ENCODE data around the gene CYP1A2. TPM values are rescaled to one million over a fixed set of nuclear protein-coding genes. Genes with fewer than 3 reads are reported as not detected.
A peak's percentile ranks its signal among the peaks of the same experiment; 100 is the strongest.

Gene CYP1A2
- total and polyA plus RNA-seq, 4 donors, result 0.05 to 0.57 (median 0.17) TPM; not detected in 1

GRCh38 chr15:74754593-74755215 lies 6.1 kb downstream of the CYP1A2 start:
- H3K9ac ChIP-seq (ENCODE audit: insufficient read depth in 1 of 2, low read length in 2 of 2), result no peak overlapping the region
- 89 to 92% methylated on average over 20 of the region's 20 CpGs for WGBS, 2 donors
- no peak for TF ChIP-seq CTCF (IDR thresholded peaks at IDR 0.05; ENCODE audit: control extremely low read depth, extremely low read depth)

GRCh38 chr15:74758736-74759135 lies 10.1 kb downstream of the CYP1A2 start:
- H3K27me3 ChIP-seq (ENCODE audit: control insufficient read depth in 3 of 3, insufficient read depth in 3 of 3, low read length in 2 of 3), result no peaks in the 10 kb centered on the region
- no peaks in the 10 kb centered on the region for H3K9me3 ChIP-seq (ENCODE audit: control insufficient read depth in 4 of 4, insufficient read depth in 3 of 4, low read length in 3 of 4)
- no peak overlapping the region for H3K4me3 ChIP-seq
- H3K9ac ChIP-seq (ENCODE audit: insufficient read depth in 1 of 2, low read length in 2 of 2), result no peak overlapping the region
- peaks cover 0 to 8% (median 0%) of the 10 kb centered on the region in 5 donors for H3K4me1 ChIP-seq (ENCODE audit: control insufficient read depth in 5 of 5, insufficient read depth in 5 of 5, low read length in 5 of 5)
- WGBS, 2 donors, result 96 to 98% methylated on average over 8 of the region's 8 CpGs
- DNase-seq (no peak), ATAC-seq (ENCODE audit: insufficient read depth, low FRiP score) (no peak)
- TF ChIP-seq CTCF (IDR thresholded peaks at IDR 0.05; ENCODE audit: control extremely low read depth, extremely low read depth), result no peak
- H3K36me3 ChIP-seq (ENCODE audit: control insufficient read depth in 4 of 4, insufficient read depth in 4 of 4, low read length in 4 of 4), result no peaks in the 10 kb centered on the region
- H3K27ac ChIP-seq (ENCODE audit: low read depth in 1 of 2, low read length in 1 of 2), result no peak overlapping the region

More at GRCh38 chr15:74754593-74755215, 6.1 kb downstream of the CYP1A2 start:
- Histone ChIP-seq H3K27me3 (ENCODE audit: control insufficient read depth in 3 of 3, insufficient read depth in 3 of 3, low read length in 2 of 3) (no peaks in the 10 kb centered on the region), H3K27ac (ENCODE audit: low read depth in 1 of 2, low read length in 1 of 2) (no peak overlapping the region), H3K4me1 (ENCODE audit: control insufficient read depth in 5 of 5, insufficient read depth in 5 of 5, low read length in 5 of 5) (peaks cover 0 to 7% (median 0%) of the 10 kb centered on the region in 5 donors), H3K4me3 (no peak overlapping the region), H3K9me3 (ENCODE audit: control insufficient read depth in 4 of 4, insufficient read depth in 3 of 4, low read length in 3 of 4) (no peaks in the 10 kb centered on the region), H3K36me3 (ENCODE audit: control insufficient read depth in 4 of 4, insufficient read depth in 4 of 4, low read length in 4 of 4) (no peaks in the 10 kb centered on the region)
- ATAC-seq (ENCODE audit: insufficient read depth, low FRiP score), result no peak
- DNase-seq, result no peak

GRCh38 chr15:74762791-74763150 lies 14.1 kb downstream of the CYP1A2 start:
- H3K27me3 ChIP-seq (ENCODE audit: control insufficient read depth in 3 of 3, insufficient read depth in 3 of 3, low read length in 2 of 3), result no peaks in the 10 kb centered on the region
- 19 to 31% methylated on average over 6 of the region's 6 CpGs for WGBS, 2 donors
- TF ChIP-seq CTCF (IDR thresholded peaks at IDR 0.05; ENCODE audit: control extremely low read depth, extremely low read depth), result no peak
- H3K4me1 ChIP-seq (ENCODE audit: control insufficient read depth in 5 of 5, insufficient read depth in 5 of 5, low read length in 5 of 5), result peaks cover 0 to 11% (median 0%) of the 10 kb centered on the region in 5 donors
- DNase-seq, result peak in 2 of 3 donors; percentile 23 to 61
- peak overlapping the region in 1 of 2 donors; percentile 82 for H3K27ac ChIP-seq (ENCODE audit: low read depth in 1 of 2, low read length in 1 of 2)
- H3K9me3 ChIP-seq (ENCODE audit: control insufficient read depth in 4 of 4, insufficient read depth in 3 of 4, low read length in 3 of 4), result no peaks in the 10 kb centered on the region
- H3K4me3 ChIP-seq, result no peak overlapping the region
- no peaks in the 10 kb centered on the region for H3K36me3 ChIP-seq (ENCODE audit: control insufficient read depth in 4 of 4, insufficient read depth in 4 of 4, low read length in 4 of 4)
- no peak for ATAC-seq (ENCODE audit: insufficient read depth, low FRiP score)
- no peak overlapping the region for H3K9ac ChIP-seq (ENCODE audit: insufficient read depth in 1 of 2, low read length in 2 of 2)

GRCh38 chr15:74763416-74763815 lies 14.8 kb downstream of the CYP1A2 start:
- no peak for ATAC-seq (ENCODE audit: insufficient read depth, low FRiP score)
- Histone ChIP-seq H3K36me3 (ENCODE audit: control insufficient read depth in 4 of 4, insufficient read depth in 4 of 4, low read length in 4 of 4) (no peaks in the 10 kb centered on the region), H3K9me3 (ENCODE audit: control insufficient read depth in 4 of 4, insufficient read depth in 3 of 4, low read length in 3 of 4) (no peaks in the 10 kb centered on the region), H3K27ac (ENCODE audit: low read depth in 1 of 2, low read length in 1 of 2) (peak overlapping the region in 1 of 2 donors; percentile 82), H3K4me1 (ENCODE audit: control insufficient read depth in 5 of 5, insufficient read depth in 5 of 5, low read length in 5 of 5) (peaks cover 0 to 11% (median 0%) of the 10 kb centered on the region in 5 donors), H3K27me3 (ENCODE audit: control insufficient read depth in 3 of 3, insufficient read depth in 3 of 3, low read length in 2 of 3) (no peaks in the 10 kb centered on the region), H3K9ac (ENCODE audit: insufficient read depth in 1 of 2, low read length in 2 of 2) (no peak overlapping the region), H3K4me3 (no peak overlapping the region)
- no peak for TF ChIP-seq CTCF (IDR thresholded peaks at IDR 0.05; ENCODE audit: control extremely low read depth, extremely low read depth)
- DNase-seq, result no peak
- WGBS, 2 donors, result 74 to 91% methylated on average over 15 of the region's 15 CpGs
